GM18520 (cell line): ENCODE measurements around the gene LPCAT1.

Source experiments
- ATAC-seq: cut with Tn5 transposase; IDR thresholded peaks from one replicate; pipeline ENCODE4 v1.9.1; 2021; ENCODE audit not compliant: unreplicated experiment

The LPCAT1 gene

GRCh38 chr5:1555011-1555807, 31.4 kb upstream of the LPCAT1 start:
- no peak for ATAC-seq

GRCh38 chr5:1554410-1554967, 30.7 kb upstream of the LPCAT1 start:
- ATAC-seq: no peak

- ATAC-seq: no peak
These were observed 30.0 kb upstream of the LPCAT1 start for GRCh38 chr5:1553539-1554409.

GRCh38 chr5:1552521-1553255, 28.9 kb upstream of the LPCAT1 start:
- ATAC-seq: no peak

- no peak for ATAC-seq
These were observed 27.9 kb upstream of the LPCAT1 start for GRCh38 chr5:1551426-1552301.

GRCh38 chr5:1550287-1551076, 26.7 kb upstream of the LPCAT1 start:
- no peak for ATAC-seq

GRCh38 chr5:1549475-1550030, 25.8 kb upstream of the LPCAT1 start:
- no peak for ATAC-seq

GRCh38 chr5:1548702-1549474, 25.1 kb upstream of the LPCAT1 start:
- no peak for ATAC-seq

GRCh38 chr5:1547655-1548054, 23.9 kb upstream of the LPCAT1 start:
- ATAC-seq: no peak

GRCh38 chr5:1547236-1547635, 23.5 kb upstream of the LPCAT1 start:
- ATAC-seq: no peak

- no peak for ATAC-seq
These were observed 22.8 kb upstream of the LPCAT1 start for GRCh38 chr5:1546556-1546955.

GRCh38 chr5:1545805-1546355, 22.1 kb upstream of the LPCAT1 start:
- ATAC-seq: no peak

GRCh38 chr5:1545126-1545804, 21.5 kb upstream of the LPCAT1 start:
- ATAC-seq: no peak

- ATAC-seq: no peak
These were observed 20.7 kb upstream of the LPCAT1 start for GRCh38 chr5:1544294-1544961.

GRCh38 chr5:1543398-1544293, 19.9 kb upstream of the LPCAT1 start:
- ATAC-seq: no peak

GRCh38 chr5:1542781-1543180, 19.0 kb upstream of the LPCAT1 start:
- no peak for ATAC-seq
